Lower lobe of right lung (tissue), 2 donors: ENCODE measurements around the gene ABCE1. TPM values are rescaled to one million over a fixed set of nuclear protein-coding genes. Genes with fewer than 3 reads are reported as not detected.

Source experiments
- ATAC-seq, 2 donors: fragments of 200-7000 bp; cut with Tn5 transposase; one replicate each; pipeline ENCODE4 v1.9.1; 2020 to 2022; ENCODE audit warnings: mild to moderate bottlenecking in 2 of 2, moderate library complexity in 2 of 2
- DNase-seq: peaks from one replicate; pipeline ENCODE4 v3.0.0-alpha.2; 2020
- H3K27ac ChIP-seq: fragments of 200-600 bp; one replicate; pipeline ENCODE4 v1.8.0; 2022
- H3K27me3 ChIP-seq: fragments of 200-600 bp; one replicate; pipeline ENCODE4 v1.8.0; 2022; ENCODE audit warnings: low read depth
- H3K36me3 ChIP-seq: fragments of 200-600 bp; one replicate; pipeline ENCODE4 v1.8.0; 2022; ENCODE audit warnings: mild to moderate bottlenecking
- H3K4me1 ChIP-seq: fragments of 200-600 bp; one replicate; pipeline ENCODE4 v1.8.0; 2022
- H3K4me3 ChIP-seq: fragments of 200-600 bp; one replicate; pipeline ENCODE4 v1.8.0; 2022; ENCODE audit warnings: mild to moderate bottlenecking
- H3K9me3 ChIP-seq: fragments of 200-600 bp; one replicate; pipeline ENCODE4 v1.8.0; 2022
- CTCF ChIP-seq: fragments of 200-600 bp; IDR thresholded peaks from one replicate; pipeline ENCODE4 v1.8.0; 2022; ENCODE audit warnings: antibody characterized with exemption, mild to moderate bottlenecking
- intact Hi-C: fragments of 100-400 bp; cut with DNase I; formaldehyde crosslinking; loops from one replicate; pipeline ENCODE4 v1.11.0; 2022
- total RNA-seq: library from RNA; stranded (reverse); fragmentation: NEBNext Ultra II Directional; extraction: Animal tissue kit (Norgen Biotek cat#: 25700); gene quantifications from one replicate; pipeline ENCODE4 v1.2.1, GENCODE V29; 2021
- donor health status: DM: no; HTN: yes; CAD: no; lungs with severe emphysema.

Gene ABCE1
- total RNA-seq, 1 donor from 2014 or later: 35.5 TPM

- DNase-seq (no peak), ATAC-seq (no peak)
- intact Hi-C loops: no loop called here
- Histone ChIP-seq H3K4me3 (peak overlapping the region; percentile 59), H3K27me3 (no peaks in the 10 kb centered on the region), H3K27ac (peak overlapping the region; percentile 97), H3K36me3 (peaks cover 13% of the 10 kb centered on the region), H3K9me3 (no peaks in the 10 kb centered on the region), H3K4me1 (peaks cover 41% of the 10 kb centered on the region)
- TF ChIP-seq CTCF: no peak
Observed at GRCh38 chr4:145177906-145178538, 79.9 kb downstream of the ABCE1 start.

- ATAC-seq (no peak), DNase-seq (no peak)
- Histone ChIP-seq H3K36me3 (peaks cover 7% of the 10 kb centered on the region), H3K27ac (peak overlapping the region; percentile 97), H3K9me3 (no peaks in the 10 kb centered on the region), H3K27me3 (no peaks in the 10 kb centered on the region), H3K4me3 (peak overlapping the region; percentile 59), H3K4me1 (peaks cover 41% of the 10 kb centered on the region)
- intact Hi-C loops: no loop called here
- no peak for TF ChIP-seq CTCF
Observed at GRCh38 chr4:145178740-145179280, 80.7 kb downstream of the ABCE1 start.

Other genes starting within 250 kb of the ABCE1 start
- gene ANAPC10, start 115 bp upstream of the ABCE1 start, total RNA-seq: 20.5 TPM
- 53.4 TPM for gene OTUD4, start 82.3 kb downstream of the ABCE1 start, total RNA-seq